Liver (tissue), 9 donors: ENCODE data around the gene DLGAP5. TPM values are rescaled to one million over a fixed set of nuclear protein-coding genes. Genes with fewer than 3 reads are reported as not detected.

Experiments used
- DNase-seq: peaks from one replicate; pipeline ENCODE4 v3.0.0-alpha.2; 2017; ENCODE audit warnings: low spot score
- H3K27ac ChIP-seq, 2 donors: one replicate each; pipeline ENCODE4 v1.7.0; 2013; ENCODE audit warnings: inconsistent platforms in 2 of 2, low read length in 2 of 2, control low read depth in 1 of 2, low read depth in 1 of 2, mild to moderate bottlenecking in 1 of 2
- H3K27me3 ChIP-seq, 4 donors: one replicate each; pipeline versions ENCODE4 v1.6.1 to v1.7.0; 2013; ENCODE audit warnings: low read length in 3 of 4, inconsistent platforms in 1 of 4, mild to moderate bottlenecking in 1 of 4, moderate library complexity in 1 of 4; ENCODE audit not compliant: control insufficient read depth in 4 of 4, insufficient read depth in 4 of 4
- H3K36me3 ChIP-seq, 4 donors: one replicate each; pipeline versions ENCODE4 v1.6.1 to v1.7.0; 2013; ENCODE audit warnings: low read length in 3 of 4, mild to moderate bottlenecking in 3 of 4, low read depth in 1 of 4, moderate library complexity in 1 of 4; ENCODE audit not compliant: control insufficient read depth in 4 of 4, insufficient read depth in 3 of 4
- H3K4me1 ChIP-seq, 4 donors: one replicate each; pipeline versions ENCODE4 v1.6.1 to v1.7.0; 2013; ENCODE audit warnings: low read length in 3 of 4, mild to moderate bottlenecking in 3 of 4, moderate library complexity in 1 of 4; ENCODE audit not compliant: control insufficient read depth in 4 of 4, insufficient read depth in 4 of 4
- H3K4me3 ChIP-seq, 3 donors: one replicate each; pipeline versions ENCODE4 v1.6.1 to v1.7.0; 2013; ENCODE audit warnings: low read length in 3 of 3, control low read depth in 1 of 3, low read depth in 1 of 3, mild to moderate bottlenecking in 1 of 3
- H3K9ac ChIP-seq, 2 donors: one replicate each; pipeline ENCODE4 v1.7.0; 2013; ENCODE audit warnings: low read length in 2 of 2, mild to moderate bottlenecking in 2 of 2, moderate library complexity in 2 of 2, control low read depth in 1 of 2, low read depth in 1 of 2
- H3K9me3 ChIP-seq, 4 donors: one replicate each; pipeline versions ENCODE4 v1.6.1 to v1.7.0; 2013; ENCODE audit warnings: low read length in 3 of 4; ENCODE audit not compliant: control insufficient read depth in 4 of 4
- EGR1 ChIP-seq, 2 donors: IDR thresholded peaks; 2 replicates each; pipeline ENCODE4 v1.6.1; 2016 to 2018; ENCODE audit warnings: antibody characterized with exemption in 2 of 2, low read depth in 2 of 2
- FOXA2 ChIP-seq: IDR thresholded peaks from 2 replicates; pipeline ENCODE4 v1.6.1; 2016; ENCODE audit warnings: antibody characterized with exemption
- GABPA ChIP-seq, 2 donors: IDR thresholded peaks in 1 of 2; conservative IDR thresholded peaks in 1 of 2; 2 replicates each; pipeline ENCODE4 v1.6.1; 2016; ENCODE audit warnings: antibody characterized with exemption in 2 of 2, mild to moderate bottlenecking in 1 of 2, moderate library complexity in 1 of 2
- HNF4G ChIP-seq: IDR thresholded peaks from 2 replicates; pipeline ENCODE4 v1.6.1; 2016; ENCODE audit warnings: antibody characterized with exemption
- JUND ChIP-seq, 2 donors: IDR thresholded peaks; 2 replicates each; pipeline ENCODE4 v1.6.1; 2016; ENCODE audit warnings: antibody characterized with exemption in 2 of 2
- NR2F2 ChIP-seq: IDR thresholded peaks from 2 replicates; pipeline ENCODE4 v1.6.1; 2016; ENCODE audit warnings: antibody characterized with exemption
- REST ChIP-seq: IDR thresholded peaks from 2 replicates; pipeline ENCODE4 v1.6.1; 2016; ENCODE audit warnings: antibody characterized with exemption, mild to moderate bottlenecking
- RXRA ChIP-seq, 2 donors: IDR thresholded peaks; 2 replicates each; pipeline ENCODE4 v1.6.1; 2017 to 2018; ENCODE audit warnings: antibody characterized with exemption in 2 of 2, mild to moderate bottlenecking in 1 of 2
- SP1 ChIP-seq: IDR thresholded peaks from 2 replicates; pipeline ENCODE4 v1.6.1; 2018; ENCODE audit warnings: antibody characterized with exemption, mild to moderate bottlenecking
- TAF1 ChIP-seq: conservative IDR thresholded peaks from 2 replicates; pipeline ENCODE4 v1.6.1; 2016; ENCODE audit warnings: antibody characterized with exemption, mild to moderate bottlenecking
- YY1 ChIP-seq: IDR thresholded peaks from 2 replicates; pipeline ENCODE4 v1.6.1; 2016; ENCODE audit warnings: antibody characterized with exemption, mild to moderate bottlenecking
- ZBTB33 ChIP-seq: IDR thresholded peaks from 2 replicates; pipeline ENCODE4 v1.6.1; 2016; ENCODE audit warnings: antibody characterized with exemption
- WGBS: extraction: QIAGEN DNeasy Blood & Tissue Kit; methylation state at CpG from one replicate; pipeline ENCODE4 v1.1.7; 2013; 5-methylcytosine and 5-hydroxymethylcytosine counted together
- polyA plus RNA-seq, 2 donors: library from polyadenylated mRNA; stranded (reverse) in 1 of 2; unstranded in 1 of 2; fragments of 200-250 nt in 1 of 2; fragments of >200 nt in 1 of 2; fragmentation: Nextera tagmentation in 1 of 2; extraction: Ambion mirVana in 1 of 2; gene quantifications; one replicate each; pipeline versions ENCODE4 v1.2.1 to v1.2.3, GENCODE V29; 2013 to 2015
- total RNA-seq, 2 donors: library from RNA; depleted of rRNA; stranded (reverse); fragments of >200 nt; gene quantifications; one replicate each; pipeline ENCODE4 v1.2.3, GENCODE V29; 2014
- donor health status: healthy.
- donor health status: healthy.
- donor health status: healthy.
- donor health status: healthy.
- donor health status: healthy.

DLGAP5 gene
- total and polyA plus RNA-seq, 4 donors, result under 0.01 to 42.5 (median 0.70) TPM

DNA sequence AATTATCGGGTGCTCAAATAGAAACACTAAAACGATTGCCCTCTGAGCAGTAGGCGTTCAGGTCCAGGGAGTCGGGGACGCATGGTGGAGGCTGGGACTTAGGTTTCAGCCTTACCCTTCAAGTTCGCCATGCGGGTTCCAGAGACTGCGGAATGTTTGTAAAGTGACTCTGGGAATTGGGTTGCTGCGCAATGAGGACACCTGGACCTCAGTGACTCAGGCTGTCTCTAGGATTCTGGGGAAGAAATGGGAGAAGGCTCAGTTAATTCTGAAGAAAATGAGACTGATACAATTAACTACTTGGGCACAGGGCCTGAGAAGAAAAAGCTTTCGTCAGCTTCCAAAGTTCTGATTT is 61.2 kb downstream of the DLGAP5 start:
- no peaks in the 10 kb centered on the region for H3K36me3 ChIP-seq
- TF ChIP-seq GABPA (IDR thresholded peaks at IDR 0.05 in 1 of 2, conservative IDR thresholded peaks at IDR 0.05 in 1 of 2), result no peak
- no peak for TF ChIP-seq JUND (IDR thresholded peaks at IDR 0.05)
- no peak for TF ChIP-seq TAF1
- TF ChIP-seq ZBTB33, result no peak
- no peak for TF ChIP-seq RXRA (IDR thresholded peaks at IDR 0.05)
- no peak for TF ChIP-seq FOXA2
- TF ChIP-seq NR2F2, result no peak
- TF ChIP-seq EGR1 (IDR thresholded peaks at IDR 0.05; ENCODE audit: low read depth in 2 of 2), result no peak
- no peak for TF ChIP-seq SP1
- H3K9me3 ChIP-seq, result no peaks in the 10 kb centered on the region
- DNase-seq, result no peak
- 23% methylated on average over 10 of the region's 10 CpGs for WGBS
- H3K4me1 ChIP-seq, result peaks cover 0 to 16% (median 8%) of the 10 kb centered on the region in 4 donors
- no peak overlapping the region for H3K27ac ChIP-seq
- H3K27me3 ChIP-seq, result peaks cover 0 to 3% (median 1%) of the 10 kb centered on the region in 4 donors
- peak overlapping the region in 2 of 3 donors; percentile 52 to 63 for H3K4me3 ChIP-seq
- no peak overlapping the region for H3K9ac ChIP-seq

DNA sequence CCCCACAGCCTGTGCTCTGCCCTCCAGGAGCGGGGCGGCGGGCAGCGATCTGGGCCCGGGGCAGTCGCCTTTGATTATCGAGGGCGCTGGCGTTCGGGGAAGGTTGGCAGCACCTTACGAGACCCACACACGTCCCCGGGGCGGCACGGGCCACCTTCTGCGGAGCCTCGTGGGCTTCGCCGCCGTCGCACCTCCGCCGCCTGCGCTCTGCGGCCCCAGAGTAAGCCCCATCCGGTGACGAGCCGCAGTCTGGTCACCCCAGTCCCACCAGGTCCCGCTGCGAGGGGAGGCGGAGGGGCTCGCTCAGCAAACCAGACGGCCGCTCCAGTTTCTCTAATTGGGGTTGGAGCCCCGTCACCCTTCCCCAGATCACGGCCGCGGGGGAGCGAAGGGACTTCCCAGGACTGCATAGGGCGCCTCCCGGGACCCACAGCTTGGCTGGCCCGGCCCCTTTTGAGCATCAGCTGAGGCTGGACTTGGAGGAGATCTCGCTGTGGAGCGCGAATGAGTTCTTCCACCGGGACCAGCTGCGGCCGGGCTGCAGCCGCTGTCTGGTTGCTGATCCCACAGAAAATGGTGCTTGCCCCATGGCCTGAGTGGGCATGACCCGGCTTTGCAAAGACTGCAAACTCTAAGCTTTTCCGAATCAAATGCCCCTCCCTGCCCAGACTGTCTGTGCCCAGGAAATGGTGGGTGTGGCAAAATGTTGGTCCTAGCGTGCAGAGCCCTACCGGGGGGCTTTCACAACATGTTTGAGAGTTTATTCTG is 61.8 kb downstream of the DLGAP5 start:
- Histone ChIP-seq H3K27ac (peak overlapping the region; percentile 17 to 53), H3K9ac (no peak overlapping the region), H3K27me3 (peaks cover 0 to 3% (median 1%) of the 10 kb centered on the region in 4 donors), H3K4me1 (peaks cover 0 to 16% (median 8%) of the 10 kb centered on the region in 4 donors), H3K4me3 (peak overlapping the region in 2 of 3 donors; percentile 52 to 63), H3K36me3 (no peaks in the 10 kb centered on the region), H3K9me3 (no peaks in the 10 kb centered on the region)
- WGBS, result 4% methylated on average over 53 of the region's 53 CpGs
- DNase-seq, result no peak
- TF ChIP-seq FOXA2 (no peak), REST (no peak), RXRA (IDR thresholded peaks at IDR 0.05) (no peak), EGR1 (IDR thresholded peaks at IDR 0.05; ENCODE audit: low read depth in 2 of 2) (no peak), ZBTB33 (no peak), GABPA (IDR thresholded peaks at IDR 0.05 in 1 of 2, conservative IDR thresholded peaks at IDR 0.05 in 1 of 2) (no peak), TAF1 (no peak), HNF4G (no peak), YY1 (no peak)
